ENCODE data around the gene ZGPAT. TPM values are rescaled to one million over a fixed set of nuclear protein-coding genes. Genes with fewer than 3 reads are reported as not detected.

ZGPAT gene
- total and polyA plus RNA-seq, 2 of the 4 experiments (the other 2 are of a cell fraction) = 13.4 to 20.2 TPM

GRCh38 chr20:63700199-63701050 is 7.4 kb upstream of the ZGPAT start:
- ChIA-PET CTCF (no interaction called here), POLR2A (ENCODE audit: unreplicated experiment) (no interaction called here)
- Histone ChIP-seq H3K4me3 (ENCODE audit: insufficient read depth, low read depth, low read length) (no peak overlapping the region), H3K79me1 (ENCODE audit: low read depth in 1 of 2, low read length in 2 of 2) (peaks cover 17 to 66% of the 10 kb centered on the region in 2 experiments; a peak in 3 of 4 replicates), H2BK5ac (ENCODE audit: low read depth, low read length, poor library complexity, severe bottlenecking) (peak overlapping the region; percentile 98), H2AFZ (replicated peaks; ENCODE audit: low read length, poor library complexity) (no peak overlapping the region), H4K20me1 (ENCODE audit: insufficient read depth, low read length) (no peaks in the 10 kb centered on the region), H3K18ac (ENCODE audit: low read depth, low read length) (no peak overlapping the region), H3K9me1 (ENCODE audit: insufficient read depth, low read length) (no peaks in the 10 kb centered on the region), H2BK15ac (ENCODE audit: low read depth, low read length) (no peak overlapping the region), H3K36me3 (ENCODE audit: control insufficient read depth, insufficient read depth, low read length) (peaks cover 22% of the 10 kb centered on the region), H3K4me1 (ENCODE audit: control insufficient read depth, insufficient read depth, low read length) (peaks cover 22% of the 10 kb centered on the region), H2AK9ac (replicated peaks; ENCODE audit: low read depth, low read length, poor library complexity) (peak overlapping the region; percentile 23), H3K27ac (ENCODE audit: insufficient read depth, low read length) (no peak overlapping the region; the same call in 1 of the 2 replicates), H4K8ac (ENCODE audit: low read depth in 2 of 2, low read length in 2 of 2) (peak overlapping the region in 1 of 2 experiments; percentile 91; a peak in 1 of 4 replicates), H3K27me3 (ENCODE audit: control insufficient read depth, insufficient read depth, low read length) (no peaks in the 10 kb centered on the region), H3K9me3 (ENCODE audit: control insufficient read depth, insufficient read depth, low read length) (no peaks in the 10 kb centered on the region), H2BK120ac (ENCODE audit: low read depth, low read length) (peak overlapping the region; percentile 65; the same call in 1 of the 2 replicates), H4K5ac (ENCODE audit: low read depth, low read length) (no peak overlapping the region), H4K91ac (ENCODE audit: insufficient read depth, low read depth, low read length) (no peak overlapping the region), H2AK5ac (ENCODE audit: low read depth, low read length) (peak overlapping the region; percentile 78), H2BK20ac (ENCODE audit: low read depth, low read length) (no peak overlapping the region), H3K56ac (ENCODE audit: extremely low read depth, insufficient read depth, low read length) (0 out of 2 replicates have a peak overlapping the region, but pooled peaks have one; percentile 22), H3K14ac (replicated peaks; ENCODE audit: low read depth, low read length) (no peak overlapping the region), H3K9ac (ENCODE audit: low read depth, low read length) (no peak overlapping the region), H3K4ac (ENCODE audit: low read depth, low read length) (no peak overlapping the region), H3K4me2 (ENCODE audit: low read depth, low read length) (no peak overlapping the region), H3K23ac (ENCODE audit: low read depth, low read length) (no peak overlapping the region)
- dilution Hi-C loops (cut with HindIII; ENCODE audit: low sequenced_read_pairs, unreplicated experiment) = no loop called here
- DNase-seq (no peak), ATAC-seq (ENCODE audit: low read depth) (no peak)
- TF ChIP-seq MAZ (IDR thresholded peaks at IDR 0.05; ENCODE audit: borderline replicate concordance, low read depth, low read length) = no peak
- no peak for TF ChIP-seq NFE2L2 (IDR thresholded peaks at IDR 0.05; ENCODE audit: low read depth, low read length)
- TF ChIP-seq BHLHE40 (IDR thresholded peaks at IDR 0.05; ENCODE audit: low read depth, low read length) = no peak
- TF ChIP-seq SMC3 (IDR thresholded peaks at IDR 0.05; ENCODE audit: low read depth, low read length) = no peak
- TF ChIP-seq CHD1 (IDR thresholded peaks at IDR 0.05; ENCODE audit: low read depth, low read length) = no peak
- no peak for TF ChIP-seq CTCF (conservative IDR thresholded peaks at IDR 0.05; ENCODE audit: low read depth, low read length)
- no peak for TF ChIP-seq MXI1 (IDR thresholded peaks at IDR 0.05; ENCODE audit: borderline replicate concordance, low read depth, low read length)
- TF ChIP-seq POLR2A (IDR thresholded peaks at IDR 0.05; ENCODE audit: low read depth, low read length) = no peak
- TF ChIP-seq CEBPB (IDR thresholded peaks at IDR 0.05; ENCODE audit: low read depth, low read length) = no peak
- no peak for TF ChIP-seq RAD21 (IDR thresholded peaks at IDR 0.05; ENCODE audit: low read length)
- TF ChIP-seq FOS (IDR thresholded peaks at IDR 0.05; ENCODE audit: low read depth, low read length) = no peak
- TF ChIP-seq MAFK (IDR thresholded peaks at IDR 0.05; ENCODE audit: low read depth, low read length) = no peak
- no peak for TF ChIP-seq RCOR1 (IDR thresholded peaks at IDR 0.05; ENCODE audit: insufficient replicate concordance, low read length)
- no peak for TF ChIP-seq ELK1 (IDR thresholded peaks at IDR 0.05; ENCODE audit: borderline replicate concordance, low read depth, low read length)
- no TSS peak for BruUV-seq (replicated peaks)
- WGBS, 2 experiments (ENCODE audit: extremely low coverage in 2 of 2, insufficient read length in 1 of 2) = 90% methylated on average over 11 of the region's 43 CpGs; no CpG with 5 or more reads in 1 of the 2 experiments
- in situ Hi-C loops (cut with MboI; ENCODE audit: low sequenced_read_pairs) = loop anchor here (10.0 kb wide), 1 partner anchor 164 kb away; the partner anchor contains the start of genes ABHD16B and TPD52L2
- intact Hi-C loops (cut with micrococcal nuclease) = no loop called here

Data from IMR-90 (cell line).